Mesothelial cell of epicardium (in vitro differentiated cells): ENCODE measurements around the gene KLF16. TPM values are rescaled to one million over a fixed set of nuclear protein-coding genes. Genes with fewer than 3 reads are reported as not detected.

Experiments used
- DNase-seq, 2 experiments: peaks; one replicate each; pipeline ENCODE4 v3.0.0; 2021; ENCODE audit warnings: low spot score in 2 of 2; ENCODE audit not compliant: unreplicated experiment in 2 of 2
- H3K27ac Mint-ChIP-seq: 2 replicates; pipeline ENCODE4 v1.8.0; 2021; ENCODE audit warnings: mixed read lengths
- H3K27me3 Mint-ChIP-seq: 2 replicates; pipeline ENCODE4 v1.8.0; 2021; ENCODE audit warnings: low read depth, mixed read lengths
- H3K36me3 Mint-ChIP-seq: 2 replicates; pipeline ENCODE4 v1.8.0; 2021; ENCODE audit warnings: mixed read lengths
- H3K4me1 Mint-ChIP-seq: 2 replicates; pipeline ENCODE4 v1.8.0; 2021; ENCODE audit warnings: mixed read lengths
- H3K4me3 Mint-ChIP-seq: 2 replicates; pipeline ENCODE4 v1.8.0; 2021; ENCODE audit warnings: mild to moderate bottlenecking, moderate library complexity, mixed read lengths
- H3K9me3 Mint-ChIP-seq: 2 replicates; pipeline ENCODE4 v1.8.0; 2021; ENCODE audit warnings: mixed read lengths
- CTCF ChIP-seq: fragments of 200-600 bp; sonication (generic); IDR thresholded peaks from one replicate; pipeline ENCODE4 v1.5.0; 2021; ENCODE audit warnings: antibody characterized with exemption; ENCODE audit not compliant: unreplicated experiment
- total RNA-seq: library from RNA; stranded (reverse); gene quantifications from 3 replicates; pipeline ENCODE4 v1.2.1, GENCODE V29; 2021

KLF16 gene
- total RNA-seq, 1 donor from 2014 or later: 23.5 TPM

DNA sequence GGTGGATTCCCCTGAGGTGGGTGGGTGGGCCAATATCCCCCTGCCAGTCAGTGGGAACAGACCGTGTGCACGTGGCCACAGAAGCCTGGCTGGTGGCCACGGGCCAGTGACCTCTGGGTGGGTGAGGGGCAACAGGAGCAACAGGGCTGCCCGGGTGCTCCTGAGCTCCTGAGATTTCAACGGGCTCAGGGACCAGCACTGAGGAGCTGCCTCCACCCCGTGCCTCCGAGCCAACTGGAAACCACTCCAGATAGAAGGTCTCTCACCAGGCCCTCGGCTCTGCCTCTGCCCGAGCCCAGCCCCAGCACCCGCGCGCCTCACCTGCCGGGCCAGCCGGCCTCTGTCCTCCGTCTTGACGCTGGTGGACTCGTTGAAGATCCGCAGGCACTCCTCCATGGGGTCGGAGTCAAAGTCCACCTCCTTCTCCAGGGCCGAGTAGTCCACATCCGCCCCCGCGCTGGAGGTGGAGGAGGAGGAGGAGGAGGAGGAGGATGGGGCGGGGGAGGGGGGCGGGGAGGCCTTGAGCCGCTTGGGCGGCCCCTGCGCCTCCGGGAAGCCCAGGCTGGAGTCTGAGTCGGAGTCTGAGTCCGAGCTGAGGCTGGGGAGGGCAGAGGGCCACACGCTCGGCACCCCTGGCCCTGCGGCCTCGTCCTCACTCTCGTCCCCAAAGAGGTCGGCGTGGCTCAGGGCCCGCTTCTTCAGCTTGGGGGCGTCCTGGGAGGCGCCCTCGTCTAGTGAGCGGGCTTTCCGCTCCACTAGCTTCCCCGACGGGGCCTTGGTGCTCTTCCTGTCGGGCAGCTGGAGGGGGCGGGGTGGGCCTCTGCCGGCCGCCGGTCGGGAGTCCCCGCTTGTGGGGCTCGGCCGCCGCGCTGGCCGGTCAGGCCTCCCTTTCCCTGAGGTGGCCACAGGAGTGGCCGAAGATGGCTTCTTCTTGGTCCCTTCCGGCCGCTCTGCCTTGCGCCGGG is 36.5 kb downstream of the KLF16 start:
- H3K4me3 Mint-ChIP-seq: no peak overlapping the region
- H3K36me3 Mint-ChIP-seq: peaks cover 13% of the 10 kb centered on the region
- H3K4me1 Mint-ChIP-seq: peaks cover 1% of the 10 kb centered on the region
- H3K9me3 Mint-ChIP-seq: no peaks in the 10 kb centered on the region
- DNase-seq: no peak
- H3K27ac Mint-ChIP-seq: no peak overlapping the region
- no peaks in the 10 kb centered on the region for H3K27me3 Mint-ChIP-seq
- TF ChIP-seq CTCF: no peak

GRCh38 chr19:1825909-1826556 is 37.3 kb downstream of the KLF16 start:
- TF ChIP-seq CTCF: peak; percentile 92
- Mint-ChIP-seq H3K4me3 (no peak overlapping the region), H3K27me3 (no peaks in the 10 kb centered on the region), H3K36me3 (peaks cover 13% of the 10 kb centered on the region), H3K27ac (no peak overlapping the region), H3K9me3 (no peaks in the 10 kb centered on the region), H3K4me1 (peaks cover 1% of the 10 kb centered on the region)
- DNase-seq: peak; percentile 62 to 88

DNA sequence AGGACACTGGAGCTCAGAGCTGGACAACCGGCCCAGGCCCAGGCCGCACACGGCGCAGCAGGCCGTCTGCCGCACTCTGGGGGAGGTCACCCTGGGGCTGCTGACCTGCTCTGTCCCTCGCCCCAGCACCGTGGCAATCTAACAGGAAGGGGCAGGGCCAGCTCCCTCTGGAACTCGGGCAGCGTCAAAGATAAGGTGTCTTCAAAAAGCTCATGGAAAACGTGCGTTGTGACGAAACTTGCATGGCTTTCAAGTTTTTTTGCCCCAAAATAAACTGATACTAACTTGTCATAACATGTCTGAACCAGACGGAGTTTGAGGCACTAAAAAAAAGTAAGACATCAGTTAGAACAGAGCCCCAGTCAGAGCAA is 39.1 kb downstream of the KLF16 start:
- H3K9me3 Mint-ChIP-seq: no peaks in the 10 kb centered on the region
- no peak for TF ChIP-seq CTCF
- DNase-seq: no peak
- H3K4me3 Mint-ChIP-seq: no peak overlapping the region
- no peak overlapping the region for H3K27ac Mint-ChIP-seq
- no peaks in the 10 kb centered on the region for H3K27me3 Mint-ChIP-seq
- H3K4me1 Mint-ChIP-seq: peaks cover 1% of the 10 kb centered on the region
- H3K36me3 Mint-ChIP-seq: peaks cover 14% of the 10 kb centered on the region

DNA sequence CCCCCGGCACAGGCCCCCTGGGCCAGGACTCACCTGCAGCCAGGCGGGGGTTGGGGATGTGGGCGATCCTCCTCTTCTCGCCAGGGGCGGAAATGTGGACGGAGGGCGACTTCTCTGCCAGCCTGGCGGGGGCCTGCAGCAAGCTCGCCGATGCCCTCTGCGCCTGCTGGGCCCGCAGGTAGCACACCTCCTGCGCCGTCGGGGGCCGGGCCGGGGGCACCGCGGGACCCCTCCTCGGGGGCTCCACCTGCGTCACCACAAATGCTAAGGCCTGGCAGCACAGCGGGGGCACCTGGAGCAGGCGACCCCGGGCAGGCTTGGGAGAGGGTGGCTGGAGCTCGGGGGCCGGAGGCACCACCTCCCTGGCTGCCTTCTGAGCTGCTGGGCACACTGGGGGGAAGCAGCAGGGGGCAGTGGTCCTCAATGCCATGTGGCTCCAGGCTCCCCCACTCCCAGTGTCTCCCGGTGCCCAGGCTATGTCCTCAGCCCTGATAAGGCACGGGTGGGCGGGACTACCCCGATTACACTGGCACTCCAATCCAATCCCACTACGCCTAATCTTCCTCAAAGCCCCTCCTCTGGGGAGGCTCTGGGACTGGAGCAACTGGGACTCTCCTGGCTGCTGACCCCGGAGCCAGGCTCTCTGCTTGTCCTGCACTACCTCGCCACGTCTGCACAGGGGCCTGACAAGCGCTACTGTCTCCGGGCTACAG is 39.7 kb downstream of the KLF16 start:
- peaks cover 12% of the 10 kb centered on the region for H3K36me3 Mint-ChIP-seq
- peaks cover 1% of the 10 kb centered on the region for H3K4me1 Mint-ChIP-seq
- no peak overlapping the region for H3K4me3 Mint-ChIP-seq
- no peak overlapping the region for H3K27ac Mint-ChIP-seq
- H3K27me3 Mint-ChIP-seq: no peaks in the 10 kb centered on the region
- no peaks in the 10 kb centered on the region for H3K9me3 Mint-ChIP-seq
- DNase-seq: no peak
- no peak for TF ChIP-seq CTCF

- H3K4me1 Mint-ChIP-seq: peaks cover 1% of the 10 kb centered on the region
- no peak for DNase-seq
- H3K9me3 Mint-ChIP-seq: no peaks in the 10 kb centered on the region
- H3K4me3 Mint-ChIP-seq: no peak overlapping the region
- H3K36me3 Mint-ChIP-seq: peaks cover 14% of the 10 kb centered on the region
- TF ChIP-seq CTCF: no peak
- H3K27ac Mint-ChIP-seq: no peak overlapping the region
- H3K27me3 Mint-ChIP-seq: no peaks in the 10 kb centered on the region
Measured at GRCh38 chr19:1823020-1823419, 40.4 kb downstream of the KLF16 start.
